HCT116 (cell line): ENCODE data around the gene PDE1A. TPM values are rescaled to one million over a fixed set of nuclear protein-coding genes. Genes with fewer than 3 reads are reported as not detected.

Experiments used
- ATAC-seq: fragments of 200-7000 bp; cut with Tn5 transposase; 2 replicates; pipeline ENCODE4 v1.9.1; 2020; ENCODE audit warnings: mild to moderate bottlenecking, moderate library complexity
- BruUV-seq: library from RNA; stranded (reverse); fragments of 400-500 nt; replicated peaks from 2 replicates; lab custom pipeline; 2021; lab: Mats Ljungman, UMichigan
- CTCF ChIA-PET: fragments of 300-600 bp; sonication (Branson Sonifier 250); formaldehyde crosslinking; loops from one replicate; lab custom pipeline; 2021; ENCODE audit warnings: antibody characterized with exemption; lab: Charles Lee
- POLR2A ChIA-PET: fragments of 300-600, 350-600 bp; sonication (Branson Sonifier 250); formaldehyde crosslinking; loops from one replicate; lab custom pipeline; 2021; ENCODE audit warnings: antibody characterized with exemption; lab: Charles Lee
- RAD21 ChIA-PET, 2 experiments: fragments of 300-600 bp; sonication (Branson Sonifier 250); formaldehyde crosslinking; loops; one replicate each; lab custom pipeline; 2023; ENCODE audit warnings: low total read pairs in 2 of 2; ENCODE audit not compliant: uncharacterized antibody in 2 of 2, unreplicated experiment in 2 of 2, low non-redundant PET in 1 of 2; lab: Charles Lee
- DNase-seq: peaks from one replicate; pipeline ENCODE4 v3.0.0-alpha.2; 2010; ENCODE audit warnings: low read depth, low spot score
- H2AFZ ChIP-seq: fragments of 200-600 bp; shearing (Covaris generic), sonication (generic); 2 replicates; pipeline ENCODE4 v1.6.1; 2017; ENCODE audit warnings: low read depth, mixed run types, mixed read lengths, antibody characterized with exemption, low read length; ENCODE audit not compliant: poor library complexity, severe bottlenecking
- H3K27ac ChIP-seq: 2 replicates; pipeline ENCODE4 v1.5.1; 2012; ENCODE audit warnings: low read depth, low read length
- H3K27me3 ChIP-seq: fragments of 200-600 bp; sonication (generic); 2 replicates; pipeline ENCODE4 v1.6.1; 2016; ENCODE audit warnings: mixed run types, low read length, mixed read lengths; ENCODE audit not compliant: insufficient read depth
- H3K36me3 ChIP-seq, 2 experiments: fragments of 200-500 bp in 1 of 2; fragments of 200-600 bp in 1 of 2; sonication (Bioruptor generic) in 1 of 2; sonication (generic) in 1 of 2; 2 replicates each; pipeline versions ENCODE4 v1.5.1 to v1.6.1; 2014 to 2016; ENCODE audit warnings: low read length in 2 of 2, inconsistent platforms in 1 of 2, mixed read lengths in 1 of 2, mixed run types in 1 of 2; ENCODE audit not compliant: insufficient read depth in 2 of 2, control insufficient read depth in 1 of 2
- H3K4me1 ChIP-seq, 2 experiments: fragments of 200-600 bp in 1 of 2; sonication (generic) in 1 of 2; 2 replicates each; pipeline versions ENCODE4 v1.5.1 to v1.6.1; 2012 to 2017; ENCODE audit warnings: low read length in 2 of 2, inconsistent platforms in 1 of 2, mild to moderate bottlenecking in 1 of 2, mixed read lengths in 1 of 2, mixed run types in 1 of 2, moderate library complexity in 1 of 2; ENCODE audit not compliant: insufficient read depth in 2 of 2, control insufficient read depth in 1 of 2
- H3K4me2 ChIP-seq: fragments of 200-600 bp; sonication (generic); 2 replicates; pipeline ENCODE4 v1.6.1; 2017; ENCODE audit warnings: mixed run types, low read length, mixed read lengths
- H3K4me3 ChIP-seq, 2 experiments: fragments of 200-600 bp in 1 of 2; sonication (generic) in 1 of 2; replicated peaks in 1 of 2; 2 replicates each; pipeline ENCODE4 v1.5.1; 2011 to 2016; ENCODE audit warnings: low read length in 2 of 2, control low read depth in 1 of 2, low read depth in 1 of 2, mild to moderate bottlenecking in 1 of 2, mixed read lengths in 1 of 2, mixed run types in 1 of 2
- H3K79me2 ChIP-seq: fragments of 200-600 bp; sonication (generic); 2 replicates; pipeline ENCODE4 v1.6.1; 2017; ENCODE audit warnings: mild to moderate bottlenecking, mixed run types, low read length, moderate library complexity, mixed read lengths; ENCODE audit not compliant: insufficient read depth
- H3K9ac ChIP-seq: fragments of 200-600 bp; sonication (generic); 2 replicates; pipeline ENCODE4 v1.6.1; 2016; ENCODE audit warnings: low read length, mixed read lengths
- H3K9me2 ChIP-seq: fragments of 200-600 bp; sonication (generic), shearing (Covaris generic); 2 replicates; pipeline ENCODE4 v1.6.1; 2017; ENCODE audit warnings: mixed run types, mild to moderate bottlenecking, moderate library complexity; ENCODE audit not compliant: insufficient read depth
- H3K9me3 ChIP-seq, 2 experiments: fragments of 200-500 bp in 1 of 2; fragments of 200-600 bp in 1 of 2; sonication (Bioruptor generic) in 1 of 2; sonication (generic) in 1 of 2; 2 replicates each; pipeline ENCODE4 v1.6.1; 2014 to 2017; ENCODE audit warnings: low read length in 2 of 2, mixed read lengths in 2 of 2, inconsistent platforms in 1 of 2, low read depth in 1 of 2, mild to moderate bottlenecking in 1 of 2, mixed run types in 1 of 2, moderate library complexity in 1 of 2; ENCODE audit not compliant: control insufficient read depth in 1 of 2, insufficient read depth in 1 of 2
- H4K20me1 ChIP-seq: fragments of 200-600 bp; sonication (generic), shearing (Covaris generic); 2 replicates; pipeline ENCODE4 v1.6.1; 2017; ENCODE audit warnings: mixed run types, mild to moderate bottlenecking, moderate library complexity; ENCODE audit not compliant: insufficient read depth
- ATF3 ChIP-seq: IDR thresholded peaks from 2 replicates; pipeline ENCODE4 v1.6.1; 2012
- CBX3 ChIP-seq: IDR thresholded peaks from 2 replicates; pipeline ENCODE4 v1.6.1; 2012; ENCODE audit warnings: low read depth
- EGR1 ChIP-seq: IDR thresholded peaks from 2 replicates; pipeline ENCODE4 v1.6.1; 2012; ENCODE audit warnings: low read depth
- ELF1 ChIP-seq: IDR thresholded peaks from 2 replicates; pipeline ENCODE4 v1.6.1; 2012; ENCODE audit warnings: low read depth, borderline replicate concordance
- EZH2phosphoT487 ChIP-seq: fragments of 200-600 bp; IDR thresholded peaks from 2 replicates; pipeline ENCODE4 v1.6.1; 2018; ENCODE audit warnings: antibody characterized with exemption, borderline replicate concordance
- FOSL1 ChIP-seq: IDR thresholded peaks from 2 replicates; pipeline ENCODE4 v1.6.1; 2012; ENCODE audit warnings: low read depth
- JUND ChIP-seq: IDR thresholded peaks from 2 replicates; pipeline ENCODE4 v1.6.1; 2012
- MAX ChIP-seq: IDR thresholded peaks from 2 replicates; pipeline ENCODE4 v1.6.1; 2012
- POLR2A ChIP-seq: IDR thresholded peaks from 2 replicates; pipeline ENCODE4 v1.7.0; 2011; ENCODE audit warnings: borderline replicate concordance; ENCODE audit not compliant: insufficient read depth, insufficient read length; ENCODE audit errors: extremely low read depth
- POLR2AphosphoS5 ChIP-seq: IDR thresholded peaks from 2 replicates; pipeline ENCODE4 v1.6.1; 2011; ENCODE audit warnings: mild to moderate bottlenecking, low read depth, low read length, moderate library complexity
- REST ChIP-seq: IDR thresholded peaks from 2 replicates; pipeline ENCODE4 v1.6.1; 2012; ENCODE audit warnings: low read depth
- SP1 ChIP-seq: IDR thresholded peaks from 2 replicates; pipeline ENCODE4 v1.6.1; 2012; ENCODE audit warnings: low read depth
- TCF7L2 ChIP-seq: IDR thresholded peaks from 2 replicates; pipeline ENCODE4 v1.7.0; 2011; ENCODE audit warnings: borderline replicate concordance, inconsistent platforms; ENCODE audit not compliant: insufficient read depth, insufficient read length; ENCODE audit errors: extremely low read depth
- YY1 ChIP-seq: IDR thresholded peaks from 2 replicates; pipeline ENCODE4 v1.6.1; 2011; ENCODE audit warnings: low read length, low read depth, moderate library complexity, mild to moderate bottlenecking; ENCODE audit not compliant: insufficient replicate concordance; ENCODE audit errors: extremely low read depth
- ZBTB33 ChIP-seq: IDR thresholded peaks from 2 replicates; pipeline ENCODE4 v1.6.1; 2011; ENCODE audit warnings: mild to moderate bottlenecking, low read length, moderate library complexity; ENCODE audit not compliant: insufficient replicate concordance; ENCODE audit errors: extremely low read depth
- ZFX ChIP-seq: fragments of 450-650 bp; IDR thresholded peaks from 2 replicates; pipeline ENCODE4 v1.6.1; 2017
- intact Hi-C: fragments of 100-400 bp; cut with micrococcal nuclease; formaldehyde crosslinking; loops from 2 replicates; pipeline ENCODE4 v1.10.0; 2022
- total RNA-seq: library from RNA; stranded (reverse); gene quantifications from one replicate; pipeline ENCODE4 v1.2.1, GENCODE V29; 2021; ENCODE audit not compliant: unreplicated experiment

PDE1A gene
- total RNA-seq, 1 experiment from 2014 or later = 0.12 TPM

- H3K4me1 ChIP-seq = peaks cover 5 to 6% of the 10 kb centered on the region in 2 experiments; a peak in 3 of 4 replicates
- TF ChIP-seq SP1 (no peak), POLR2A (no peak), ZFX (no peak)
- TF ChIP-seq, all 23 proteins: peak for 0
- ChIA-PET CTCF (no interaction called here), POLR2A (no interaction called here), RAD21 (no interaction called here)
- no TSS peak for BruUV-seq
- ATAC-seq (no peak), DNase-seq (no peak)
- Histone ChIP-seq H3K4me2 (no peak overlapping the region), H3K79me2 (no peaks in the 10 kb centered on the region), H3K27ac (no peak overlapping the region), H3K9ac (no peak overlapping the region), H2AFZ (peak overlapping the region; percentile 36), H3K9me3 (no peaks in the 10 kb centered on the region), H3K9me2 (no peaks in the 10 kb centered on the region), H3K36me3 (no peaks in the 10 kb centered on the region), H3K27me3 (no peaks in the 10 kb centered on the region), H3K4me3 (no peak overlapping the region), H4K20me1 (no peaks in the 10 kb centered on the region)
- intact Hi-C loops = no loop called here
These were observed 21.8 kb downstream of the PDE1A start for GRCh38 chr2:182404975-182405561.

- H4K20me1 ChIP-seq = no peaks in the 10 kb centered on the region
- no peaks in the 10 kb centered on the region for H3K79me2 ChIP-seq
- no peak overlapping the region for H3K9ac ChIP-seq
- ChIA-PET CTCF (no interaction called here), POLR2A (no interaction called here), RAD21 (no interaction called here)
- H2AFZ ChIP-seq = peak overlapping the region; percentile 93
- peaks cover 5 to 6% of the 10 kb centered on the region in 2 experiments; a peak in 3 of 4 replicates for H3K4me1 ChIP-seq
- H3K27ac ChIP-seq = no peak overlapping the region
- H3K27me3 ChIP-seq = no peaks in the 10 kb centered on the region
- no peak overlapping the region for H3K4me3 ChIP-seq
- no peak for DNase-seq
- no peaks in the 10 kb centered on the region for H3K36me3 ChIP-seq
- ATAC-seq = peak; percentile 30; the same call in 1 of the 2 replicates
- H3K4me2 ChIP-seq = peak overlapping the region; percentile 19; the same call in 1 of the 2 replicates
- intact Hi-C loops = no loop called here
- TF ChIP-seq ELF1 = no peak
- no peak for TF ChIP-seq MAX
- no peak for TF ChIP-seq ZFX
- TF ChIP-seq JUND = no peak
- no peak for TF ChIP-seq FOSL1
- no peak for TF ChIP-seq EZH2phosphoT487
- TF ChIP-seq EGR1 = no peak
- no peak for TF ChIP-seq CBX3
- no peak for TF ChIP-seq YY1
- TF ChIP-seq REST = no peak
- no peak for TF ChIP-seq ATF3
- no peak for TF ChIP-seq TCF7L2
- TF ChIP-seq ZBTB33 = no peak
- TF ChIP-seq POLR2AphosphoS5 = no peak
- BruUV-seq = no TSS peak
- no peaks in the 10 kb centered on the region for H3K9me2 ChIP-seq
- no peaks in the 10 kb centered on the region for H3K9me3 ChIP-seq
These were observed 22.7 kb downstream of the PDE1A start for GRCh38 chr2:182404092-182404491.
